Gastroesophageal sphincter (tissue), 3 donors: ENCODE results near the gene NINL.

Experiments
- CTCF ChIP-seq, 4 experiments: fragments of 200-600 bp in 2 of 4; fragments of 450-650 bp in 2 of 4; sonication (generic) in 1 of 4; IDR thresholded peaks; one replicate each; pipeline ENCODE4 v1.5.1; 2017 to 2019; ENCODE audit warnings: antibody characterized with exemption in 4 of 4, mild to moderate bottlenecking in 2 of 4, moderate library complexity in 2 of 4
- EP300 ChIP-seq: sonication (generic); formaldehyde crosslinking; IDR thresholded peaks from one replicate; pipeline ENCODE4 v1.6.1; 2017; ENCODE audit warnings: antibody characterized with exemption, mild to moderate bottlenecking
- POLR2A ChIP-seq, 2 donors: fragments of 450-650 bp; IDR thresholded peaks; one replicate each; pipeline ENCODE4 v1.6.1; 2017; ENCODE audit warnings: antibody characterized with exemption in 2 of 2, mild to moderate bottlenecking in 2 of 2, moderate library complexity in 1 of 2
- POLR2AphosphoS5 ChIP-seq: sonication (generic); formaldehyde crosslinking; IDR thresholded peaks from one replicate; pipeline ENCODE4 v1.6.1; 2017; ENCODE audit warnings: antibody characterized with exemption

GRCh38 chr20:25566821-25567220 is 18.5 kb downstream of the NINL start:
- TF ChIP-seq CTCF (IDR thresholded peaks at IDR 0.05) (no peak), POLR2AphosphoS5 (no peak), POLR2A (IDR thresholded peaks at IDR 0.05) (no peak), EP300 (no peak)
